Hippocampal formation (tissue), 2 donors: ENCODE measurements around the gene SAMD4A.
A peak's percentile ranks its signal among the peaks of the same experiment; 100 is the strongest.

Experiments used
- DNase-seq, 2 donors: peaks; one replicate each; lab custom pipeline; 2025; lab: John Stamatoyannopoulos, UW

Gene SAMD4A

GRCh38 chr14:54703082-54703481 is 136.2 kb downstream of the SAMD4A start:
- no peak for DNase-seq

DNA sequence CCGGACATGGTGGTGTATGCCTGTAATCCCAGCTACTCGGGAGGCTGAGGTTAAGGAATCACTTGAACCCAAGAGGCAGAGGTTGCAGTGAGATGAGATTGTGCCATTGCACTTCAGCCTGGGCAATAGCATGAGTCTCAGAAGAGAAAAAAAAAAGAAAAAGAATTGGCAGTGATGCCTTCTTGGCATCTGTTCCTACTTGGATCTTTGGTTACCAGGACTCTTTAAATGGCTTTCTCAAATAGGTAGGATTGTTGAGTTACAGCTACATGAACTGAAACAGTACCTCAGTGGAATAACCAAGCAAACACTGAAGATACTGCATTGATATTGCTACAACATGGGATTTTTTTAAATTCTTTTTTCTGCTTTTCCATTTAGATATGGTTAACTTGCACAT is 136.8 kb downstream of the SAMD4A start:
- DNase-seq, result no peak

DNA sequence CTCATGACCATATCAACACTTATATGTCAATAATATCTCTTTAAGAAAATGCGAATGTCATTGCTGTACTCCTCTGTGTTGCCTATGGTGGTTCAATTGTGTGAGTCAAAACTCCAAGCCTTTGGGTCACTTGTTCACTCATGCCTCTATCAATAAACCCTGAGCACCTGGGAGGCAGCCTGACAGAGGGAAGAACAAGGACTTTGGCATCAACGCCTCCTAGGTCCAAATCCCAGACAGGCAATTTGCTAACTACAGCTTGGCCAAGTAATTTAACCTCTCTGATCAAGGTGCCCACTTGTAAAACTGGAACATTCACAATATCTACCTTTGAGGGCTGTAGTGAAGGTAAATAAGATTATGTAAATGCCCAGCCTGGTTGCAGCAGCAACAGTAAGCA is 137.8 kb downstream of the SAMD4A start:
- DNase-seq, result no peak

DNA sequence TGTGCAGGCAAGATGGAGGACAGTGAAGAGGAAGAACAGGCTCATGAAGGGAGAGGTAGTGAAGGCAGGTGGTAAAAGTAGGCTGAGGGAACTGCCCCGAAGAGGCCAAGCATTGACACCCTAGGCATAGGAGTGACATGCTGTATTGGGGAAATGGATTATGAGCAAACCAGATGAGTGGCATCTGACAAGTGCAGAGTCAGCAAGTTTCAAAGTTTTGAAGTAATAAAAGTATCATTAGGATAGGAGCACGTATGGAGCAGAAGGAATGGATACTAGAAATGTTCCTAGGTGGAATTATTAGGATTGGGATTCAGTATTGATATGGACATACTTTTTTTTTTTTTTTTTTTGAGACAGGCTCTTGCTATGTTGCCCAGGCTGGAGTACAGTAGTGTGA is 139.8 kb downstream of the SAMD4A start:
- no peak for DNase-seq

DNA sequence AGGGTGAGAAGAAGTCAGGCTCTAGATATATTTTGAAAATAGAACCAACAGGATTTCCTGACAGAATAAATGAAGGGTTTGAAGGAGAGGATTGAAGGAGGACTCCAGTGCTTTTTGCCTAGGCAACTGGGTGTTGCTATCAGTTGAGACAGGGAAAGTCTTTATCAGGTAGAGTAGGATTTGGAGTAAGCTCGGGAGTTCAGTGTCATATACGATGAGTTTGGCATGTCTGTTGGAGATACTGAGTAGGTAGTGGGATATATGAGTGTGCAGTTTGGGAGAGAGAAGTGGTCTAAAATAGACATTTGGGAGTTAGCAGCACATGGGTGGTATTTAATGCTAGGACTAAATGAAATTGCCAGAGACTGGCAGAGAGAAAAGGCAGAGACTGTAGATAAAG is 141.2 kb downstream of the SAMD4A start:
- DNase-seq, result no peak

DNA sequence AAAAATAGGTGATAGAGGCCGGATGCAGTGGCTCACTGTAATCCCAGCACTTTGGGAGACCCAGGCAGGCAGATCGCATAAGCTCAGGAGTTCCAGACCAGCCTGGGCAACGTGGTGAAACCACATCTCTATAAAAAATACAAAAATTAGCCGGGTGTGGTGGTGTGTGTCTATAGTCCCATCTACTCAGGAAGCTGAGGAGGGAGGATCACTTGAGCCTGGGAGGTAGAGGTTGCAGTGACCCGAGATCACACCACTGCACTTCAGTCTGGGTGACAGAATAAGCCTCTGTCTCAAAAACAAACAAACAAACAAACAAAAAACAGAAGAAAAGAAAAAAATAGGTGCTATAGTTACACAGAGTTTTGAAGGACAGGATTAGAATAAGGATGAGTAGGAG is 142.1 kb downstream of the SAMD4A start:
- DNase-seq, result no peak

DNA sequence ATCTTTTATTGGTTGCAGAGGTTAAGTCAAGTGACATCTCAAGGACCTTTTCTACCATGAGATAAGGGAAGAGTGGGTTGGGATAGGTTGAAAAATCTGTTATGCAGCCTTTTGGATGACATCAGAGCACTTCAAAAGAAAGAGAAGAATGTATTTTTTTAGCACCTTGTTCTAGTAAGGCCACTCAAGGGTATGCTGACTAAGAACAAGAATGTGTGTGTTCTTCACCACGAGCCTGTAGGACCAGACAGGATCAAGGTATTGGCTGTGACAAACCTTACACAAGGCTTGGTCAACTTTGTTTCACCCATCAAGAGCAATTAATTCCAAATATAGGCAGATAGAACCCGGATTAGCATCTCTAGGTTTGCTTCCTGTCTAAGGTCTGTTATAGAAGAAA is 142.5 kb downstream of the SAMD4A start:
- DNase-seq, result no peak

DNA sequence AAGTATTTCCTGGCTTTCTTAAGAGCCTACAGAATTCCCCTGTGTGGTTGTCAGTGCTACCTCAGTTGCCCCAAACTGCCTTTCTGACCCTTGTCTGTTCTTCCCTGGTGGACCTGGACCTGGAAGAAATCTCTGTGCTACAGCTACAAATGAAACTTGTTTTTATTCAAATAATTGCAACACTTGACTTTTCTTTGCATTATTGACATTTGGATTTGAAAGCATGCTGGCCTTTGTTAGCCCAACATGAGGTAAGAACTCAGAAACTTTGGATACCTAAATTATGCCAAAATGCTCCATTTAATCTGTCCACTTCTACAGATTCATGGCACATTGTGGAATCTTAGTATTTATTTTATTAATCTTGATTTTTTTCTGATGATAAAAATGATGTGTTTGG is 142.9 kb downstream of the SAMD4A start:
- DNase-seq, result no peak

DNA sequence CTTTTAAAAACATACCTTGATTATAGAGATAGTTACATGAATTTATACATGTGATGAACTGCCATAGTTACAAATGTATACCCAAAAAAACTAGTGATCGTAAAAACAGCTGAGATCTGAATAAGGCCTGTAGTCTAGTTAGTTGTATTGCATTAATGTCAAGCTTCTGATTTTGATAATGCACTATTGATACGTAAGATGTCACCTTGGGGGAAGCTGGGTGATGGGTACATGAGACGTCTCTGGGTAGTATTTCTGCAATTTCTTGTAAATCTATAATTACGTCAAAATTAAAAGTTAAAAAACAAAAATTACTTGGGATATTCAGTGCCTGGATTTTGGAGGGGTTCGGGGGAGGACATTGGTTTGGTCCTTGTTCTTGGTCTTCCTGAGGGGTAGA is 144.4 kb downstream of the SAMD4A start:
- DNase-seq, result no peak

DNA sequence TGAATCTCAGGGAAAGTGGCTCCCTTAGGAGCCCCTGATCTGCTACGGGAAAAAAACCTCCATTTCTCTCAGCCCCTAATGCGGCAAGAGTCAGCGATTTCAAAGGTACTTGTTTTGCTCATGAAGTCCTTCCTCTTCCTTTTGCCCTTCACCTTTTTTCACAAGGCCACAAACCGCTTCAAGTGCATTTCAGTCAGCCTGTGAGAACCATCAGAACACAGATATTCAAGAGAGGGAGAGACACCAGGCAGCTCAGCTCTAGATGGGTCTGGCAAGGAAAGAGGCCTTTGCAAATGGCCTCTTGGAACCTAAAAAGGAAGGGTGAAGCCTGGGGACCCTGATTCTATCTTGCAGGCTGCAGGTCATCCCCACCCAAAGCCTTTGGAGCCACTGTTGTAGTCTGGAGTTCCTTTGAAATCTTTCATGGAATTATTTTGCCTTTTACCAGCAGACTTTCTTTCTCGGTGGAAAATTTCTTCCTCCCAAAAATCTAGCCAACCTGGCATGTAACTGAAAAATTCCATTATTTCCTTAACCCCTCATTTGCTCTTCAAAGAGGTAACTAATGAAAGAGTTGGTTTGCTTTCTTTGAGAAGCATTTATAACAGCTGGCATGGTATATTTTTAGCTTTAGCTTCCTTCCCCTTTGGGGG is 145.0 kb downstream of the SAMD4A start:
- DNase-seq, result no peak

- DNase-seq, result no peak
These were observed 145.7 kb downstream of the SAMD4A start for GRCh38 chr14:54712465-54713200.

GRCh38 chr14:54713379-54713778 is 146.5 kb downstream of the SAMD4A start:
- DNase-seq, result no peak

GRCh38 chr14:54715239-54715638 is 148.3 kb downstream of the SAMD4A start:
- no peak for DNase-seq

- DNase-seq, result no peak
These were observed 148.9 kb downstream of the SAMD4A start for GRCh38 chr14:54715811-54716210.

GRCh38 chr14:54716862-54717261 is 149.9 kb downstream of the SAMD4A start:
- DNase-seq, result no peak

DNA sequence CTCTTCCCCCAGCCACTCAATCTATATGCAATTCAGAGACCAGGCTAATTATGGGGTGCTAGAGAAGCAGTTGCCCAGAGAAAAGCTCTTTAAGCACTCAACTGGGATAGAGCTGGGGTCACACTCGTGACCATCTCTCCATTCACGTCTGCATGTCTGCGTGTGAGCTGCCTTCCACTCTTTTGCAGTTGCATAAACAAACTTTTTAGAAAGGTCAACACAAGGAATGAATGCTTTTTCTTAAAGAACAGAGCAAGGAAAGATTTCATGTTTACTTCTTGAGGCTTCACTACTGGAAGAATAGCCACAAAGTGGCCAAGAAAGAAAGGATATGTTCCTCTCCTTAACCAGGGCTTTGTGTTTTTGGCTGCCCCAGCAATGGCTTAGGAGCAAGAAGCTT is 151.1 kb downstream of the SAMD4A start:
- DNase-seq, result no peak

GRCh38 chr14:54719406-54719805 is 152.5 kb downstream of the SAMD4A start:
- DNase-seq, result no peak

DNA sequence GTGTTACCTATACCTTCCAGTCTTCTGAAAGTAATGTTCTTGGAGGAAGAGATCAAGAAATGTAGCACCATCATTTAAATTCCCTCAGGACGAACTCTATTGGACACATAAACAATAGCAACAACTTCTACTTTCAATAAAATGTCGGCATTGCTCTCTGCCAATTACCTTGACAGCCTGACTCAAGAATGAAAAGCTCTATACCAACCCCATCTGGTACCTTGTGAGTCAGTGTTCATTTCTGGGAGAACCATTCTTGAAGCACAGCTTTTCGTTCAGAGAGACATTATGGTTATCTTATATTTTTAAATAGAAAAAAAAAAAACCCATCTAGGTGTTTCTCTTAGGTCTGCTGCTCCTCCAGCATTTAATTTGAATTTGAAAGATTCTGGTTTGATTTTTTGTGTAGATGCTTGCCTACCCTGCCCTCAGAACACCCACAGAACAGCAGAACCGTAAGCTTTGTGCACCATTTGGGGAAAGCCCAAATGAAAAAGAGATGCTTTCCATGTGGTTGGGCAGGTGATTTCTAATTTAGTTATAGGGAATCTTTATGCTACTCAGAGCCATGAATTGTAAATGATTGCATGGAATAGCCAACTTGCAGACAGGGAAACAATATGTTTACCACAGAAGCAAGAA is 156.0 kb downstream of the SAMD4A start:
- DNase-seq, result peak in 1 of 2 donors; percentile 17

GRCh38 chr14:54724123-54724522 is 157.2 kb downstream of the SAMD4A start:
- DNase-seq, result no peak

GRCh38 chr14:54724676-54725325 is 157.9 kb downstream of the SAMD4A start:
- DNase-seq, result no peak

DNA sequence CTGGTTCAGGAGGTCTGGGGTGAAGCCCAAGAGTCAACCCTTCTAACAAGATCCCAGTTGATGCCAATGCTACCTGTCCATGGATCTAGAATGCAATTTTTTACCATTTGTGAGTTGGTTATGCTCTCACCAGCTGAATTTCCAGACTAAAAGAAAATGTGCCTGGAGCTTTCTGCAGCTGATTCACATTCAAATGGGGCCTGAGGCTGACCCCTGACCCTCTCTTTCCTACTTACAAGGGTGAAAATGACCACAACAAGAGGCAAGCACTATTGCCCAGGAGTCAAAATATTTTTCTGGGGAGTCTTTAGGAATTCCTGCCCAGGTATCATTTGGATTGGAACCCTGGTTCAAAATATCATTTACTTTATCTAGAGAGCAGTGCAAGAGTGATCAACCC is 159.1 kb downstream of the SAMD4A start:
- DNase-seq, result no peak

DNA sequence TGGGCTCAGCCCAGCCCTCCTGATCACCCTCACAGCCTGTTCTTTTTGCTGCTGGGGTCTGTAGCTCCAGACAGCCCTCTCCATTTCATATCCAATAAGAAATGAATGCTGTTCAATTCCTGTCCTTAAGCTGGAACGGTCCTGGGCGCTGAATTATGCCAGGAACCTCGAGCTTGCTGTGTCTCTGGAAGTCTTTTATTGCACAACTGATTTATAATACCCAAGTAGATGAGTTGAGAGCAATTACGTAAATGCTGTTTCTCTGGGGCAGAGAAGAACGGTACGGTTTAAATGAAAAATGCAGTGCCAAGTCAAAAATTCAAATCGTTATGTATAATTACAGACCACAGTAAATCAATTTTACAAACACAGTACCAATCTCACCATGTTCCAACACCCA is 161.0 kb downstream of the SAMD4A start:
- DNase-seq, result no peak
